SK-N-MC (cell line): ENCODE data around the gene KRTAP10-6.

Experiments
- EZH2 ChIP-seq: fragments of 200-600 bp; sonication (generic); IDR thresholded peaks from one replicate; pipeline ENCODE4 v1.6.1; 2017; ENCODE audit warnings: antibody characterized with exemption
- POLR2AphosphoS5 ChIP-seq: IDR thresholded peaks from 2 replicates; pipeline ENCODE4 v1.6.1; 2012; ENCODE audit warnings: mild to moderate bottlenecking, low read depth, low read length, borderline replicate concordance

GRCh38 chr21:44552681-44553080 is 39.6 kb downstream of the KRTAP10-6 start:
- TF ChIP-seq POLR2AphosphoS5 (no peak), EZH2 (no peak)
